Fibroblast of the aortic adventitia (primary cell): Measurements from ENCODE around the gene CHRNA3. TPM values are rescaled to one million over a fixed set of nuclear protein-coding genes. Genes with fewer than 3 reads are reported as not detected.
"Not testable (repeated sequence)": the region's sequence is repeated elsewhere in the genome, so short reads cannot be mapped to it uniquely, and the experiment has no call there.

Source experiments
- DNase-seq: peaks from one replicate; pipeline ENCODE4 v3.0.0-alpha.2; 2010; ENCODE audit warnings: low read depth
- H3K4me3 ChIP-seq: 2 replicates; pipeline ENCODE4 v1.5.1; 2011; ENCODE audit warnings: low read depth, mild to moderate bottlenecking, control low read depth, low read length, moderate library complexity
- CTCF ChIP-seq: IDR thresholded peaks from 2 replicates; pipeline ENCODE4 v1.5.1; 2011; ENCODE audit warnings: mild to moderate bottlenecking, low read length, control low read depth, inconsistent platforms; ENCODE audit not compliant: insufficient read depth
- total RNA-seq: library from RNA; depleted of rRNA; stranded (reverse); fragments of >200 nt; gene quantifications from 2 replicates; pipeline ENCODE4 v1.2.3, GENCODE V29; 2012; ENCODE audit warnings: low replicate concordance

CHRNA3 gene
- total RNA-seq, 1 donor: under 0.01 TPM

GRCh38 chr15:78618064-78618463 lies 2.7 kb downstream of the CHRNA3 start:
- TF ChIP-seq CTCF: no peak
- no peak for DNase-seq
- no peak overlapping the region for H3K4me3 ChIP-seq

GRCh38 chr15:78617516-78617915 lies 3.3 kb downstream of the CHRNA3 start:
- H3K4me3 ChIP-seq: no peak overlapping the region
- no peak for DNase-seq
- TF ChIP-seq CTCF: no peak

- no peak for DNase-seq
- TF ChIP-seq CTCF: no peak
- H3K4me3 ChIP-seq: no peak overlapping the region
Measured at GRCh38 chr15:78617076-78617475, 3.7 kb downstream of the CHRNA3 start.

DNA sequence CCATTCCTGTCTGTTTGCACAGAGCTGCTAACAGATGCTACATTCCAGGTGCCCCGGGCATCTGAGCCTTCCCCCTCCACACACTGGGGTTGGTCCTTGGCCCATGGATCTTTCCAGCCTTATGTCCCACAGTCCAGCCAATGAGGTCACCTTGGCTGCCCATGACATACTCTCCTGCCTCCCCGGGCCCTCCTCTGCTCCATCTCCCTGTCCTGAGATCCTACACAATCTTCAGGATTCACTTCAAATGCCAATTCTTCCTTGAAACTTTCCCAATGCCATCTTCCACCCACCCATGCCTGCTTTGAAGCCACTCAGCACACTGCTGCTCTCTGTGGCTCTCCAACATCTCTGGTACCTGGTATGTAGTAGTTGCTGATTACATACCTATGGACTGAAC lies 4.3 kb downstream of the CHRNA3 start:
- no peak for TF ChIP-seq CTCF
- no peak overlapping the region for H3K4me3 ChIP-seq
- DNase-seq: no peak

GRCh38 chr15:78615151-78615589 lies 5.6 kb downstream of the CHRNA3 start:
- no peak for DNase-seq
- no peak overlapping the region for H3K4me3 ChIP-seq
- no peak for TF ChIP-seq CTCF

- no peak for TF ChIP-seq CTCF
- no peak for DNase-seq
- no peak overlapping the region for H3K4me3 ChIP-seq
Measured at GRCh38 chr15:78614021-78614420, 6.8 kb downstream of the CHRNA3 start.

- not testable (repeated sequence) for DNase-seq
Measured at GRCh38 chr15:78609551-78609950, 11.2 kb downstream of the CHRNA3 start.

More at GRCh38 chr15:78609551-78609950, 11.2 kb downstream of the CHRNA3 start:
- H3K4me3 ChIP-seq: not testable (repeated sequence)
